MM.1S (cell line): ENCODE results near the gene GJA4.

ENCODE experiments used
- CTCF ChIP-seq: fragments of 300-600 bp; sonication (generic); IDR thresholded peaks from 2 replicates; pipeline ENCODE4 v1.5.1; 2016; ENCODE audit warnings: antibody characterized with exemption, low read length, mixed read lengths
- EZH2 ChIP-seq: fragments of 300-600 bp; sonication (generic); optimal IDR thresholded peaks from 2 replicates; pipeline ENCODE3; 2017; ENCODE audit warnings: low read depth, mild to moderate bottlenecking, antibody characterized with exemption, low read length, mixed read lengths

GRCh38 chr1:34761176-34761761 is 31.5 kb upstream of the GJA4 start:
- TF ChIP-seq CTCF, result no peak
- TF ChIP-seq EZH2, result no peak
